ENCODE measurements around the gene TACC2. TPM values are rescaled to one million over a fixed set of nuclear protein-coding genes. Genes with fewer than 3 reads are reported as not detected.

The TACC2 gene
- total RNA-seq, 4 donors from 2014 or later, result 191 to 400 (median 261) TPM

DNA sequence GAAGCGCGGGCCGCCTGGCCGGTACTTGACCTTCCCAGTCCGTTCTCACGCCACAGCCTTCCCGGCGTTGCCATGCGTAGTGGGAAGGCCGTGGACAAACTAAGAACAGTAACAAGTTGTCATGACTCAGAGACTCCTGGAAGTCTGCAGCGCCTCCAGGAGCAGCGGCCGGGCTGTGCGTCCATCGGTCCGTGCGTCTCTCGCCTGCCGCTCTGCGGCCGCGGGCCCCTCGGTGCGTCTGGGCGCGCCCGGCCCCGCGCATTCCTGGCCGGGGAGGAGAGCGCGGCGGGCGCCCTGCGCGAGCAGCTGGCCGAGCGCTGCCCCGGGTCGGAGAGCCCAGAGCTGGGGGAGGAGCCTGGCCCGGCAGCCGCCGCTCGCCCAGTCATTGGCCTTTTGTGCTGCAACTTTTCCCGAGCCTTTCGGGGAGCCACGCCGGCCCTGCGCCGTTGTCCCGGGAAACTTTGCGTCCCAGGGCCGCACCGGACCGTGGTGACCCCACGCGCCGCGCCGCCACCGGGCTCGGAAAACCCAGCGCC is 123.7 kb downstream of the TACC2 start:
- intact Hi-C loops (cut with DNase I; ENCODE audit: low total_unique reads), result no loop called here

DNA sequence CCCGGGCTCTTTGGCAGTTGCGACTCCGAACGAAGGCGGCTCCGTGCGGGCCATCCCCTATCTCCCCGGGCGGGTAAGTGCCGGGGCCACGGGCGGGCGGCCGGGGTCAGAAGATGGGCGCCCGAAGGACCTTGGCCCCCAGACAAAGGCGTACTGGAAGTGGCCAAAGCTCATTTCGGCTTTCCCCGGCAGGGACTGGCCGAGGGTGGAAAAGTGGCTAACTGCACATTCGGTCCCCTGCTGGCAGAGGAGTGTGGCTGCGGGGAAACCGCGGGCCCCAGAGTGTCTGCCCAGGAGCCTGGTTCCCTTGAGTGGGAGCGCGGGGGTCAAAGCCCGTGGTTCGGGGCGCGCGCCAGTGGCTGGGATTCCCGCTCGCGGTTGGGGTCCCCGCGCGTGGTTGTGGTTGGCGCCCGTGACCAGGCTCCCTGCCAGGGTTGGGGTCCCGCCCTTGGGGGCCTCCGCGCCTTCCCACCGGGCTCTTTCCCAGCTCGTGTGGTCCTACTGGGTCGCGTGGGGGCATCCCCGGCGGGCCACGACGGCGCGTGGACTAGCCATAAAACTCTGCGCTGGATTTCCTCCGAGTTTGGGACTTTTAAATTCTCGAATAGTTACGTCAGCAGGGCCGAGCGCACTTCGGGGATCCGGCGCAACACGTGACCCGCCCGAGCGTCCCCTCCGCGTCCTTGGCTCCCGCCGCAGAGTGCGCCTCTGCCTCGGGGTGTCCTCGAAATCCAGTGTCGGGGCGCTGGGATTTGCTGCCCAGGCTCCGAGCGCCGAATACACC is 124.4 kb downstream of the TACC2 start:
- H3K4me3 ChIP-seq (ENCODE audit: low read depth, poor library complexity, severe bottlenecking), result peak overlapping the region; percentile 36
- WGBS, 2 donors, result 0 to 1% methylated on average over 36 to 60 of the region's 77 CpGs
- intact Hi-C loops (cut with DNase I; ENCODE audit: low total_unique reads), result no loop called here
- peak; percentile 68 to 96 for DNase-seq (ENCODE audit: low spot score in 2 of 2)
- TF ChIP-seq CTCF (IDR thresholded peaks at IDR 0.05) (peak in 1 of 3 donors; percentile 39), POLR2A (IDR thresholded peaks at IDR 0.05) (no peak)

More for the DNA sequence above, 123.7 kb downstream of the TACC2 start:
- peak; percentile 69 to 95 for DNase-seq (ENCODE audit: low spot score in 2 of 2)
- TF ChIP-seq CTCF (IDR thresholded peaks at IDR 0.05) (no peak), POLR2A (IDR thresholded peaks at IDR 0.05) (no peak)
- 0 to 1% methylated on average over 17 to 34 of the region's 63 CpGs for WGBS, 2 donors
- H3K4me3 ChIP-seq (ENCODE audit: low read depth, poor library complexity, severe bottlenecking), result peak overlapping the region; percentile 36

- WGBS, 2 donors, result 35 to 36% methylated on average over 18 of the region's 18 CpGs
- H3K4me3 ChIP-seq (ENCODE audit: low read depth, poor library complexity, severe bottlenecking), result peak overlapping the region; percentile 36
- no peak for DNase-seq (ENCODE audit: low spot score in 2 of 2)
- TF ChIP-seq POLR2A (IDR thresholded peaks at IDR 0.05), result no peak
- no peak for TF ChIP-seq CTCF (IDR thresholded peaks at IDR 0.05)
- intact Hi-C loops (cut with DNase I; ENCODE audit: low total_unique reads), result no loop called here
Measured at GRCh38 chr10:122113945-122114747, 125.2 kb downstream of the TACC2 start.

- TF ChIP-seq POLR2A (IDR thresholded peaks at IDR 0.05) (no peak), CTCF (IDR thresholded peaks at IDR 0.05) (no peak)
- H3K4me3 ChIP-seq (ENCODE audit: low read depth, poor library complexity, severe bottlenecking), result no peak overlapping the region
- intact Hi-C loops (cut with DNase I; ENCODE audit: low total_unique reads), result no loop called here
- DNase-seq (ENCODE audit: low spot score in 2 of 2), result no peak
- 29 to 40% methylated on average over 4 of the region's 4 CpGs for WGBS, 2 donors
Measured at GRCh38 chr10:122115874-122116273, 126.9 kb downstream of the TACC2 start.

- 45 to 47% methylated on average over 5 of the region's 5 CpGs for WGBS, 2 donors
- intact Hi-C loops (cut with DNase I; ENCODE audit: low total_unique reads), result no loop called here
- no peak overlapping the region for H3K4me3 ChIP-seq (ENCODE audit: low read depth, poor library complexity, severe bottlenecking)
Measured at GRCh38 chr10:122116331-122116730, 127.4 kb downstream of the TACC2 start.

More at GRCh38 chr10:122116331-122116730, 127.4 kb downstream of the TACC2 start:
- DNase-seq (ENCODE audit: low spot score in 2 of 2), result no peak
- no peak for TF ChIP-seq POLR2A (IDR thresholded peaks at IDR 0.05)
- no peak for TF ChIP-seq CTCF (IDR thresholded peaks at IDR 0.05)

Data from lower leg skin (tissue), 4 donors.